Dermis microvascular lymphatic vessel endothelial cell (primary cell): ENCODE results near the gene PDE10A. TPM values are rescaled to one million over a fixed set of nuclear protein-coding genes. Genes with fewer than 3 reads are reported as not detected.

Experiments
- DNase-seq, 2 donors: peaks; one replicate each; pipeline versions ENCODE4 v3.0.0 to v3.0.0-alpha.2; 2010; ENCODE audit warnings: low read depth in 2 of 2
- total RNA-seq: library from RNA; depleted of rRNA; stranded (reverse); fragments of >200 nt; gene quantifications from 2 replicates; pipeline ENCODE4 v1.2.1, GENCODE V29; 2014

Gene PDE10A
- total RNA-seq, 1 donor from 2014 or later, result 8.0 TPM

DNA sequence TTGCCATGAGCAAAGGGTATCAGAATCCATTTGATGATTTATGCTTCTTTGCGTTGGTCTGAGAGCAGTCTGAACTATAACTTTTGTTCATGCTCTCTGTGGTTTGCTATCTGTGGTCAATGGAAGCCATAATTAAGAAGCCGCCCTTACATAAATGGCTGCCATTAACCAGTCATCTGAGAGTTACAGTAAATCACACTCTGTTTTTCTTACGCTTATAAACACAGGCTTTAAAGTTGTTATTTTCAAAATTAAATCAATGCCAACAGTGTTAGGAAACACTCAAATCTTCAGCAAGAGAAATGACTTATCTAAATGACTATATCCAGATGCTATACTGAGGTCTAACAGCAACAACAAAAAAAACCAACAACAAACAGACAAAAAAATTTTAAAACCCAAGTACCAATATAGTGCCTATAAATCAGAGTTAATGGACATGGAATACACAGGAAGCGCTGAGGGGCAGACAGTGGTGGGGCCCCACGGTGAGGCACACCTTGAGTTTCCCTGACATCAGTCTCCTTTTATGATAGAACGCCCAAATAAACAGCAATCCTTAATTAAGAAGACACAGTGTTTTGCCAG, 245.7 kb downstream of the PDE10A start:
- DNase-seq, result no peak

DNA sequence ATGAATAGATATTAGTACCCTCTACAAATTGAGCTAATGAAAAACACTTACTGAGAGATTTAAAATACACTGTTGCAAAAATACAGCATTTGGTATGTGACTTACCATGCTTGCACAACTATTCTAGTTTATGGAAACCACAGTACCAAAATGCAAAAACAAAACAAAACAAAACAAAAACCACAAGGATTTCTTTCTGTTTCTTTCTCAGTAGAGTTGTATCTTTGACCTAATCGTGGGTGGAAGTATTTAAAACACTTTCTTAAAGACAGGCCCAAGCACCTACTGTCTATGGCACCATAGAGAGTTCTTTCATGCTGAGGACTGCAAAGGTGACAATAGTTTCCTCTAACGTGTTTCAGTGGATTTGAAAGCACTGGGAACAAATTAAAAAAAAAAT, 258.3 kb downstream of the PDE10A start:
- DNase-seq, result no peak

DNA sequence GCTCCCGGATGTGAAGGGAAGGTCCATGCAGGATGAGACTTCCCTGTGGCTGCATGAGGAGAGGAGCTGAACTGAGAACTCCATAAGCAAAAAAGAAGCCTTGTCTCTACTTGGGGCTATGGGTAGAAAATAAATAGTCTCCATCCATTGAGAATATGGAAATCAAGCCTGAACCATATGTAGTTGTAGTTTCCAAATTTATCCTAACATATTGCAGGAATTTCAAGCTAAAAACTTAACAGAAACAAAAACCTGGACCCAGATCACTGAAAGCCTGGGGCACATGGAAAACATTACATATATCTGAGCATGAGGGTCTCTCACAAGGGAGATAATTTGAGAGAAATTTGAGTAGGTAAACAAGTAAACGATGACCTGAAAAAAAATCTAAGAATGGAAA, 258.7 kb downstream of the PDE10A start:
- no peak for DNase-seq

DNA sequence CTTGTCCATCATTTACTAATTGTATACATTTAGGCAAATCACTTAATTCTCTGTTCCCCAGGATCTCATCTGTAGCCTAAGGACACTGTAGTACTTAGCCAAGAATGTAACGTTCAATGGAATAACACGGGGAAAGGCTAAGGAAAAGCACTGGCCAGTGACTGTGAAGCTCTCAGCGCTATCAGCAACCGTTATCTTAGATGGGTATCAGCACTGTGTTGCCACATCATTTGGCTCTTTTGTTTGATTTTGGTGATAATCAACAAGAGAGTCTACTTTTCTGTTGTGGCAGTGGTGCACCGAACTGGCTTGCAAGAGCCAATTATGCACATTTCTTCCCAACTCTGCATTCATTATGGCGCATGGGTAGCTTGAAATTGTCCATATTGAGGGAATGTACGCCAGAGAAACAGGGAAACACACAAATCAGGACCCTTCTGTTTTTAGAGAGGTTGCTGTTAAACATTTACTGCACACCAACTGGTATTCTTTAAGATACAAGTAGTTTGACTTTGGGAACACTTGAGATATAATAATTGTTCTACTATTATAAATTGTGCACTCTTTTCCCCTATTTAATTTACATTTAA, 259.9 kb downstream of the PDE10A start:
- DNase-seq, result no peak

DNA sequence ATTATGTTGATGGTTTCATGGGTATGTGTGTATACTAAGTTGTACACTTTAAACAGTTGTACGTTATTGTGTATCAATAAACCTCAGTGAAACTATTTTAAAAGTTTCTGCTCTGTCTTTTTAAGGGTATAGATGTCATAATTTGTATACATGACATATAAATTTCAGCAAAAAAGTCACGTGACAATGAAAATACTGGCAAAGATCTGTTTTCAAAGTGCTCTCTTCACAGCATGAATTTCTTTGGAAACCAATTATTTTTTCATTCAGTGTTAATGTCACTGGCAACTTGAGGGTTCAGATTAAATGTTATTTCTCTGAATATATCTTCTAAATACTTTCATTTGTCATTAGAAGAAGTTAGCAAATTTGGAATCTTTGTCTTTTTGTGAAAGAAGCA, 261.9 kb downstream of the PDE10A start:
- no peak for DNase-seq

DNA sequence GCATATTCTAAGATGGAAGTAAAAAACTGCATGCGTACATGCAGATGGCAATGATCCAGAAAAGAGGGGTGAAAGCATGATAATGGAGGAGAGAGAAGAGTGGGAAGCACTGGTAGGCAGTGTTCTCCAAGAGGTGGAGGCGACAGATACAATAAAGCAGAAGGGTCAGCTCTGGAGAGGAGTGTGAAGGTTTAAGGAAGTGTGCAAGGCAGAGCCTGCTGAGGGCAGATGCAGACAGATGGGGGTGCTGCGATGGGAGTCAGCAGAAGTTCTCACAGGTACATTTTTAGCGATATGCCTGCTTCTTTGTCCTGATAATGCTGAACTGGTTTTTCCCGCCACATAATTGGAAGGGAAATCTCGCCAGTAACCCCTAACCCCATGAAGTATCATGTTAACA, 272.6 kb downstream of the PDE10A start:
- DNase-seq, result no peak

DNA sequence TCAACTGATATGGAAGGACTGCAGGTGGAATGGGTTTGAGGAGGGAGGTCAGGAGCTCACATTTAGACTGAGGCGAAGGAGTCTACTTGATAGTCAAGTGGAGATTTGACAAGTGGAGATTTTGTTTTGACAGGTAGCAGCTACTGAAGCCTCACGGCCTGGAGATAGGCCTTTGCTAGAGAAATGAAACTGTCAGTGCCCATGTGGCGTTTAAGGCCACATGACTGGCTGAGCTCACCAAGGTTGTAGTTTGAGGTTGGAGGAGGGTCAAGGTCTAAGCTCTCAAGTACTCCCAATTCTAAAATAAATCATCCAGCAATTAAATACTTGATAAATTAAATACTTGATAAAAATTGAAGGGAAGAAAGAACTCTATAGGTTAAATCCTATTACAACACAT, 273.5 kb downstream of the PDE10A start:
- no peak for DNase-seq

DNA sequence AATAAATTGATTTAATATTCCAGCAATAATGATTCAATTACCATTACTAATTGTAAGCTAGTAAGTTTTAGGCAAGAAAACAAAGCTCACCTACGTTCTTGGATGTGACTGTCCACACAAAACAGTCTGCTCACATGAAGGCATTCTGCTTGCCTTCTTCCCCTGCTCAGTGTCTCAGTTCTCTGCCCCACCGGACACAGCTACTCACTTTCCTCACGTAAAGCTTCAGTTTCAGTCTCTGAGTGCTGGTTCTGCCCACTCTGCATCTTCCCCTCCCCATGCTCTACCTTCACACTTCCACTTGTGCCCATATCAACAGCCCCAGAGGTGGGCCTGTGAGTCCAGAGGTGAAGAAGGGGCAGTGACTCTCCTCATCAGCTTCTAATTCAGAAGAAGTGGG, 279.7 kb downstream of the PDE10A start:
- no peak for DNase-seq

DNA sequence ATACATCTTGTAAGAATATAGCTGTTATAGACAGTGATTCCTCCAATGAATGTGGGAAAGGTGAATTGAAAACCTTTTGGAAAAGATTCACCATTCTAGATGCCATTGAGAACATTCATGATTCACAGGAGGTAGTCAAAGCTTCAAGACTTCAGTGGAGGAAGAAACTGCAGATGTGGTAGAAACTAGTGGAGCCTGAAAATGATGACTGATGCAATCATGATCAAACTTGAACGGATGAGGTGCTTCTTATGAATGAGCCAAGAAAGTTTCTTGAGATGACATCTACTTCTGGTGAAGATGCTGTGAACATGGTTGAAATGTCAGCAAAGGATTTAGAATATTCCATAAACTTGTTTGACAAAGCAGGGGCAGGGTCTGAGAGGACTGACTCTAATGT, 286.9 kb downstream of the PDE10A start:
- no peak for DNase-seq

DNA sequence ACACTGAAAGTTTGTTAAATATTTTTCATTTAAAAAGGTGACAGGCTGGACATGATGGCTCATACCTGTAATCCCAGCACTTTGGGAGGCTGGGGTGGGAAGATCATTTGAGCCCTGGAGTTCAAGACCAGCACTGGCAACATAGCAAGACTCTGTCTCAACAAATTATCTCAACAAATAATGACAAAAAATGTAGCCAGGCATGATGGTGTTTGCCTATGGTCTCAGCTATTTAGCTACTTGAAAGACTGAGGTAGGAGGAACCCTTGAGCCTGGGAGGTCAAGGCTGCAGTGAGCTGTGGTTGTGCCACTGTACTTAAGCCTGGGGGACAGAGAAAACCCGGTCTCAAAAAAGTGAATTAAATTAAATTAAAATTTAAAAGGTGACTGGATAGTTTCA, 297.7 kb downstream of the PDE10A start:
- DNase-seq, result no peak

DNA sequence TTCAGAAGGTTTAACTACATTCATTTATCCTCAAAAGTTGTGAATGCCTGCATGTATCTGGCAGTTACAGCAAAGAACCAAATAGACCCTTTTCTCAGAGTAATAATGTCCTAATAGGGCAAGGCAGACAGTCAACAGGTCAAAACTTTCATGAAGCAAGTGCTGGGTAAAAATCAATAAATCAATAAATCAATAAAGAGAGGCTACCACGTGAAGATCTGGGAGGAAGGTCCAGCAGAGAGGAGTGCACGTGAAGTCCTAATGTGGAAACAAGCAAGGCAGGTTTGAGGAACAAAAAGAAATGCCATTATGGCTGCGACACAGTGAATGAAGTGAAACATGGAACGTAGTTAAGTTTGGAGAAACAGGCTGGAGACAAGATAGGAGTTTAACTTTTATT, 317.3 kb downstream of the PDE10A start:
- DNase-seq, result no peak

DNA sequence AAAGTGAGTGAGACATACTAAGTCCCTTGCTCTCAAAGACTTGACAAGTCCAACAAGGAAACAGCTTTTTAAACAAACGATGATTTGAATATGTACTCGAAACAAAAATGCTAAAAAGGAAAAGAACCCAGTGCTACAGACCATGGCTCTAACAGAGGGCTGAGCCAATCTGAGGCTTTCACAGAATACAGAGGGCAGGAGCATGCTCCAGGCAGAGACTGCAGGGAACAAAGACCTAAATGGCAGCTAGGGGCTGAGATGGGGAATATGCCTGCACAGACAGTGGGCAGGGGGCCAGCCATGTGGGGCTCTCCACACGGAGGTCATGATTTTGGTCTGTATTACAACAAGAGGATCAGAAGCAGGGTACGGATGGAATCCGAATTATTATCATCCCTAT, 322.5 kb downstream of the PDE10A start:
- DNase-seq, result no peak

DNA sequence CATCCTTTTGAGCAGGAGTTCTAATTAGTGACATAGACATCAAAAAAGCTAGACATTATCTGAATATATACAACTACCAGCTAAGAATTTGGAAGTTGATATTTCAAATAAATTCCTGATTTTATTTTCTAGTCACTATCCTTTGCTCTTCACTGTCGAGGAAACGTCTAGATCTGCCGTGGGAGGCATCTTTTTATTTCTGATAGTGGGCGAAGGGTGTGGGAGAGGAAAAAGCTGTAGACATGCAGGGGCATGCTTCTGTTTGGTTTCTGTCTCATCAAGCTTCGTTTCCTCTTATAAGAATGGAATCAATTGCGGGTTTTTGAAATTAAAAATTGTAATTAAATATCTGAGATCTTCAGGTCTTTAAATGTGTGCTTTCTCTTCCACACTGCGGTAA, 337.4 kb downstream of the PDE10A start:
- no peak for DNase-seq

DNA sequence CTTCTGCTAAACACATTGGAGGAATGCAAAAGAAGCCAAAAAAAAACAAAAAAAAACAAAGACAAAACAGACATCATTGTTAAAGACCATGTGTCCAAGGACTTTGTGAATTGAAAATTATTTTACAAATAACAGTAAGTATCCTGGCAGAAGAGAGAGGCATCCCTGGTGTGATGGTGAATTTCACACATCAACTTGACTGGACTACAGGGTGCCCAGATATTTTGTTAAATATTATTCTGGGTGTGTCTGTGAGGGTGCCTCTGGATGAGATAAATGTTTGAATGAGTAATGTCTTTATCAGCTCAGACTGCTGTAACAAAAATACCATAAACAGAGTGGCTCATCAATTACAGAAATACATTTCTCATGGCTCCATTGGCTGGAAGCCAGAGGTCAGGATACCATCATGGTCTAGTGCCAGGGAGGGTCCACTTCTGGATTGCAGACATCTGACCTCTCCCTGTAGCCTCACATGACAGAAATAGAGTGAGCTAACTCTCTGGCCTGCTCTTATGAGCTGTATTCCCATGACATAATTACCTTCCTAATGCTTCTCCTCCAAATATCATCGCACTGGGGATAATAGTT, 341.4 kb downstream of the PDE10A start:
- DNase-seq, result no peak

DNA sequence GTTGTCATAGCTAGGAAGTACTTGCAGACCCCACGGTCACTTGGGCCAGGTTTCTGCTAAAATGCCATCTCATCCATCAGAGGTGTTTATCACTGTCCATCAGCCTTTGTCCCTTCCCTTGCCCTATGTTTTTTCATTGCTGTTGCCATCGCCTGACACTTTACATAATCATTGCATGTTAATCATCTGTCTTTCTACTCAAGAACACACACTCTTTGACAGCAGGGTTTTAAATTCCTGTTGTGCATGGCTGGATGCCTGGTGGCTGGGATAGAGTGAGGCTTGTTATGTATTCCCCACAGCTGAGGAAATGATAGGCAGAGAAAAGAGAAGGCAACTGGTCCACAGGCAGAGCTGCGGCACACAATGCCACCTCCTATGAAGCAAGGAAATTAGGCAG, 341.9 kb downstream of the PDE10A start:
- no peak for DNase-seq

DNA sequence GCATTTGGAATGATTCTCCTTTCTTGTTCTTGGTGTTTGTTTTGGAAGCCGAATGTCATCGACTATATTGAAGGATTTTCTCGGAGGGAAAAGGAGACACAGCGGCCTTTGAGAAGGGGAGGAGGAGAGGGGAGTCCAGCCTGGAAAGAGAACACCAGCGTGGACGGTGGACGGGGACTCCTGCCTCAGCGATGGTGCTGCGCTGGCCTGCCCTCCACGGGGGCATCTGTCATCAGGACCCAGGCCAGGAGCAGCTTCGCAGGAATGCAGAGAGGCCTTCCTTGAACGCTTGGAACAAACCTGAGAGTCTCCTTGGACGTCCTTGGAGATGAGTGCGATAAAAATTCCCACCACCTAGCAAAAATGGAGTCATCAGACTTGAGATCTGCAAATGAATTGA, 345.3 kb downstream of the PDE10A start:
- no peak for DNase-seq

DNA sequence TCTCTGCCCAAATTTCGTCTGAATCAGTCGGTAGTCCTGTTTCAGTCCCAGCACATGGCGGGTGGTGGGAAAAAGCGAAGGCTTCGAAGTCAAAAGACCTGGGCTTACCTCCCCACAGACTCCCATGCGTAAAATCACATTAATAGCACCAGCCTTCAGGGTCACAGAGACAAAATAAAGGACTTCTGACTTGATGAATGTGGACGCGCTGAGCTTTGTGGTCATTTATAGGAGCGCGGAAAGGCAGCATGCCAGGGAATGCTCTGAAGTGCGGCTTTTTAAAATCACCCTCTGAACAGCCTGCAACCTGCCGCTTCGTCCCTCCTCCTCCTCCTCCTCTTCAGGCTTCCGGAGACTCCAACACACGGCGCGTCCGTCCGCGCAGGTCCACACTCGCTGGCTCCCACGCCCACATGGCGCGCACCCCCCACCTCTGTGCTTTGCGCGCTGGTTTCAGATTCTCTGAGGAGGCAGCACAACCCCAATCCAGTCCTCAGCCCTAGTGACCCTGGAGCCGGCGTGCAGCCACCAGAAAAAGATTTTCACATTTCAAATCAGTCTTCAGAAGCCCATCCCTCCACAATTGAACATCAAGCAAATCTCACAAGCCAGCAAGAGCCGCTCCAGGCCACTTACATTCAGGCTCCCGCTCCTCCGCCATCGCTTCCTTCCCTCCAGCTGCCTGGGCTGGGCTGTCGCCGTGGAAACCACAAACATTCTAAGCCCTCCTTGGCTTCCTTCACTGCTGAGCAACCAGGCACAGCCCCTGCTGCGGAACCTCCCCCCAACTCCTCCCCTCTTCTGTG, 353.9 kb downstream of the PDE10A start, which contains the start of gene C6orf118:
C6orf118 (minus strand) TSS at position 680 of the 806 bp plus-strand sequence; CDS start at position 661, 19 bp downstream.
- DNase-seq, result peak in 1 of 2 donors; percentile 76

DNA sequence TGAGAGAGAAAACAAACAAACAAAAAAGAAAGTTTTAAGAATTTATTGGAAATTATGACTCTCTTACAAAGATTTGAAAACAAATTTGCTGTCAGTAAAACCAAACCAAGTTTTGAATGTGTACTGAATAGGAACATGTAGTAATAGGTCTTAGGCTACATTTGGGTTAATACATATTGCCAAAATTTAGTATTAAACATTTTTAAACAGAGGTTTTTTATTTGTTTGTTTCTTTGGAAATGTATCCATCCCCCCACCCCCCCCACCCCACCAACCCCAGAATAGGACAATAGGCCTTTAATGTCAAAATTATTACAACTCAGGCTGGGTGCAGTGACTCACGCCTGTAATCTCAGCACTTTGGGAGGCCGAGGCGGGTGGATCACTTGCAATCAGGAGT, 356.1 kb downstream of the PDE10A start:
- DNase-seq, result no peak

DNA sequence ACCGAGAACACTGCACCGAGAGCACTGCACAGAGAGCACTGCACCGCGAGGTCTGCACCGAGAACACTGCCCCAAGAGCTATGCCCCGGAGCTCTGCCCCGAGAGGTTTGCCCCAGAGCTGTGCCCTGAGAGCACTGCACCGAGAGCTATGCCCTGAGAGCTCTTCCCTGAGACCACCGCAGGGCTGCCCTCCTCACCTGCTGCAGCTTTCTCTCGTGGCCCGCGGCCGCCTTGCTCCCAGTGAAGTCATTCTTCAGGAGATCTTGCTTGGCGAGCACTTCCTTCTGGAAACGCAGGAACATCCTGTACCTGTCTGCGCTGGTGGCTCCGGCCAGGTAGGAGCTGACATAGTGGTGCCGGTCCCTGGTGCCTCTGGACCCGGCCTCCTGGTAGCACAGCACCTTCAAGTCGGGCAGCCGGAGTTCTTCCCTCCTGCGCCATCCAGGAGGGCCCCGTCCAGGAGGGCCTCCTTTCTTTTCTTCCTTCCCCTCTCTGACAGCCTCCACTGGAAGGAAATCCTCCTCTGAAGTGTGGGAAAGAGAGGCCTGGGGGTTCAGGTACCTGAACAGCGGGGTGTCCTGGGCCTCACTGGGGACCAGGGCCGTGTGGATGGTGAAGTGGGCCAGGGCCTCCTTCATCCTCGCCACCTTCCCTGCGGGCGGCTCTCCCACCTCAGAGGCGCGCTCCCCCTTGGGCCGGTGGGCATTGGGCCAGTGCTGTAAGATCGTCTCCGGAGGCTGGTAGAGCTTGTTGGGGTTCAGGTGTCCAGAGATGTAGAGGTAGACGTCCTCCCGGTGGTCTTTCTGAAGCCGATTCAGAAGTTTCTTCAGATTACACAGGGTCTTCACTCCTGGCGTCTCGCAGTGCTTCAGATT, 361.4 kb downstream of the PDE10A start:
- DNase-seq, result no peak

DNA sequence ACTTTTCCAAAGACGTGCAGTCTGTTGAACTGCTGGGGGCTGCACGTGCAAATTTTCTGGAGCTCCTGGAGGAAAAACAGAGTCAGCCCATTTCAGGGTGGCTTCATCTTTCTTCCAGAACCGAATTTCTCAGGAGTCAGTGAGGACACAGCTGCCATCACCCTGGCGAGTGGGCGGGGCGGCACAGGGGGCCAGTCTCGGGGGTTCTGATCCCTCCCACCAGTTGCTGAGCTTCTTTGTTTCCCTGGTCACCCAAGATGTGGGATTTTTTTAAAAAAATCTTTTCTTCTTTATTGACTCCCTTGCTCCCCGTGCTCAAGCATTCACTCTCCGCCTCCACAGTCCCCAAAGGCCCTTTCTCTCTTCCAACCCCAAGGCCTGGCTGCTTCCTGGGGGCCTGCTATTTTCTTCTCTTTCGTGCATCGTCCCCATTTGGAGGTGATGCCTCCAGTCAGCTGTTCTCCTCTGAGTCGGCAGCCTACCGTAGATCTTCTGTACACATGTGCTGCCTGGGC, 362.6 kb downstream of the PDE10A start:
- DNase-seq, result no peak

DNA sequence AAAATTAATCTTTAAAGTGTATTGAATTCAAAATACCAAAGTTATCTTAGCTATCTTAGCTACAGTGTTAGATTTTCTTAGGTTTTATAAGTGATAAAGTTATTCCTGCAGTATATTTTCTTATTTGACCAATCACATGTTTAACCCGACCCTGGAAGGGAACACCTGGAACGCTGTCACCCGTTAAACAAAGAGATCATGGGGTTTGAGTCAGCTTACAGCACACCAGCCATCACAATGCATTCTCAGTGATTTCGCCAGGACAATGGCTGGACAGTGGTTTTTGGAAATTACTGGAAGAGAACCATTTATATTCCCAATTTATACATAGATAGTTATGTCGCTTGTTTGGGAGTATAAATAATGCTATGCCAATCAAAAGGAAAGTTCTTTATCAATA, 364.2 kb downstream of the PDE10A start:
- no peak for DNase-seq
